Islet precursor cell (in vitro differentiated cells): ENCODE measurements around the gene NEGR1.

Source experiments
- DNase-seq: peaks from one replicate; pipeline ENCODE4 v3.0.0-alpha.2; 2018

NEGR1 gene

DNA sequence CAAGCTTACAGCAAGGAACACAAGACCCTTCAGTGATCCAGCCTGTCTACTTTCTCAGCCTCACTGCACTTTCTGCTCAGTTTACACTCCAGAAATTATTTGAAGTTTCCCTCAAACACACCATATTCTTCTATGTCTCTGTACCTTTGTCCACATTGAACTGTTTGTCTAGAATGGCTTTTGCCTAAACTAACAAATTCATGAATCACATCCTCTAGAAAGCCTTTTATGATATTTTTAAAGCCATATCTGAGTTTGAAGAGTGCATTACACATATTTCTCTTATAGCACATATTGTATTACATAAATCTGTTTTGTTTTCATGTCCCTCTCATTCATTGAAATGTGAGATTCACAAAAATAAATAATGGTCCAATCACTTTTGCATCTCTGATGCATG is 755.5 kb downstream of the NEGR1 start:
- no peak for DNase-seq

DNA sequence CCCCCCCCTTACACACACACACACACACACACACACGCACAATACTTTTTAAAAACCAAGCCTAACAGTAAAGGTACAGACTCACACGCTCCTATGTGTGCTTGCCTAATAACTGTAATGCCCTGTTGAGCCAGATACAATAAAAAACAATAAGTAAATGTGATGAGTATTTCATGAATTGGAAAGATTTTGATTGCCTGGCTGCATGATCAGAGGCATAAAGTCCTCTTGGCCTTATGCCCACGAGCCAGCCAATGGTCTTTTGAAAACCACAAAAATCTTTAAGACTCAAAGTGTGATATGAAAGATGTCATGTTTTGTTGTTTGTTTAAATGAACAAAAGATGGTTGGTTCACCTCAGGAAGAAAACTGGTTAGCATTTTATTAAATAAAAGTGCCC is 759.6 kb downstream of the NEGR1 start:
- DNase-seq = no peak

DNA sequence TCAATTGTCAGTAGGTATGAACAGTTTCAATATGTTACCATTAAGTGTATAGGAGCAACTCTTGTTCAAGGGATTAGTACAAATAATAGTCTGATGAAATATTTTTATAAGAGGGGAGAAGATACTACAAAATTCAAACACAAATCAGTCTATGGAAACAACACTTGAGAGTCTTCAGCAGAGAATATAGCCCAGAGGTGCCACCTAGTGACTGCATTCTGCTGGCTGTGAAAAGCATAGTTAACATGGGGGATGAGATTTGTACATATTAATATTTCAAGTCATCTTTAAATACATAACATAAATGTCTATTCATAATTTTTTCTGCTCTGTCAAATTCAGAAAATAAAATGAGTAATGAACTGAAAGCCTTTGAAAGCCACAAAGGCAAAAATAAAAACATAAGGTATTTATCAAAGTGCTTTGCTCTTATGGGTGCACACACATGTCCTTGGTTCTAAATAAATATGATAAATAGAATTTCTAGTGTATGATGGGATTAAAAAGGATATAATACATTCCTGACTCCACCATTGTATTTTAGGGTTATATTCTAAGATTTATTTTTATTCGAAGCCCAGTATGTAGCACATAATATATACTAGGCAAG is 760.6 kb downstream of the NEGR1 start:
- no peak for DNase-seq

DNA sequence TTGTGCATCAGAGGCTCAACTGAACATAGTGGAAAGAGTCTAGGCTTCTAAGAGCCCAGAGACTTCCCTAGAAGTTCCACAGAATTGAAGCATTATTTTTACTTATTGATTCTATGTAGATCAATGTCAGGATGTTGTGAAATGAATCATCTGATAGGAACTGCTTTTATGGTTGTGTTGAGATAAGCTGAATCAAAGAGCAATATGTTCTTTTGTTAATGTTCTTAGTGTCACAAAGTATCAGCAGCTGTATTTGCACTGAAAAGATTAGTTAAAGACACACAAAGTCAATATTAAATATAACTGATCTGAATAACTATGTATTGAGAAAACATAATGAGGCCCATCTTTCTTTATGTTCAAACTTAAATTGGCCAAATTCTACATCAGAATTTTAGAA is 770.8 kb downstream of the NEGR1 start:
- no peak for DNase-seq

DNA sequence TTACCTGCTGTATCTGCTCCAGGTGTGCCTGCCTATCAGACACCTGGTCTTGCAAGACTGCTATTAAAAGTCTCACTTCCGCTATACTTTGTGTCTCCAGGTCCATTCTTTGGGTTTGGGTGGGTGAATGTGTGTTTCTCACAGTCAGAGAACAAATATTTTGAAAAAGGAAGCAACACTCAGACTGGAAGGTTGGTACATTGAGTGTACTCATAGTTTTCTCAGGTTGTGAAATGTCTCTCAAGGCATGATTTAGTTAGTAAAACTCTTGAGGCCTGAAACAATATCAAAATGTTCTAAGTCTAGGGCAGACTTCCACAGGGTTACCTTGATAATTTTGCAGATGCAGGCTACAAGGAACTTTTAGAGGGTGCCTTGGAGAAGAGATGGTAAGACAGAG is 771.6 kb downstream of the NEGR1 start:
- DNase-seq = no peak

DNA sequence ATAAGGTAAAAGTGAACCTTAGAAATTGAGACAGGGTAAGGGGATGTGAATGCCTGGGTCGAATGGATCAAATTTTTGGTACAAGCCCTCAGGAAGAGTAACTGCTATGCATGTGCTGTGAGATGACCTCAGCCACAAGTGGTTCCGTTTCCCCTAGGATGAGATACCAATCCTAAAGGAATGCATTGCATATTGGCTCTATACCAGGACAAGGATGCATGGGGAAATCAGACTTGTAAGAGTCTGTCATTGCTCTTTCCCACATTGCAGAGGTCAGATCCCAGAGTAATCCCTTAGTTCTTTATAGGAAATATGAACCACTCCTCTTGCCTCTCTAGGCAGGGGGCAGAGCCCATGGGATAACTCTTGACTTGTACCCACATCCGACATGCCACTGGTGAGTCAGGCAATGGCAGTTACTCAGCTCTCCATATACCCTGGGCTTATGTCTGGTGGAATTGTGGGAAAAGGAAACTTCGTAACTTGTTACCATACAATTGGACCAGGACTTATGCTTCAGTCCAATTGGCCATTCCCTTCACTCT is 773.2 kb downstream of the NEGR1 start:
- no peak for DNase-seq

DNA sequence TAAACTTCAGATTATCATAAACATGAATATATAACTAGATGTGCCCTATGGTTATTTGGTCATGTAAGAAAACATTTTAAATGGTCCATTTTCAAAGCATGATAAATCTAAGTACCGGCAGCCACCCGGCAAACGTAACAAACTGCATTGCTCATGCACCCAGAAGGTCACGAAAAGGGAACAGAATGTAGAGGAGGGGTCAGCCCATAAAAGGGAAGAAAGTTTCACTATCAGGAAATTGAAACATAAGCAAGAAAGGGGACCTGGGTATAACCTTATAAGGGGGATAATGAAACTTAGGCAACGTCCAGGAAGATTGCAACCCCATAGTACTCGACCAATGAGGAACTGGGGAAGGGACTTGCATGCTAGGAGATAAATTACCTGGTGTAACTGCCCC is 780.3 kb downstream of the NEGR1 start:
- no peak for DNase-seq

DNA sequence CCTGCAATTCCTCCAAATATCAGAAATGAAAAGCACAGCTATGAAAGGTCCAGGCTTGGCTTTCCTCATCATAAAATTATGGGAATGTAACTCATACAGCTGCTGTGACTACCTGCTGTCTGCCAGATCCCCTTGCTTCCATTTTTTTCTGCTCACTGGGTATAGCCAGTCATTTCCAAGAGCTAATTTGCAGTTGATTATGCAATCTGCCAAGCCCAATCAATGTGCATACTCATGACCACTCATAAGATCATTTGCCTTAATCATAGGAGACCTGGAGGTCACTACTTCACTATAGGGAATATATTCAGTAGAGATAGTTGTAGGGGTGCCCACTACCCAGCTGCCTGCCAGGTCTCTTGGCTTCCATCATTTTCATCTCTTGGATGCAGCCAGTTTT is 783.8 kb downstream of the NEGR1 start:
- no peak for DNase-seq

DNA sequence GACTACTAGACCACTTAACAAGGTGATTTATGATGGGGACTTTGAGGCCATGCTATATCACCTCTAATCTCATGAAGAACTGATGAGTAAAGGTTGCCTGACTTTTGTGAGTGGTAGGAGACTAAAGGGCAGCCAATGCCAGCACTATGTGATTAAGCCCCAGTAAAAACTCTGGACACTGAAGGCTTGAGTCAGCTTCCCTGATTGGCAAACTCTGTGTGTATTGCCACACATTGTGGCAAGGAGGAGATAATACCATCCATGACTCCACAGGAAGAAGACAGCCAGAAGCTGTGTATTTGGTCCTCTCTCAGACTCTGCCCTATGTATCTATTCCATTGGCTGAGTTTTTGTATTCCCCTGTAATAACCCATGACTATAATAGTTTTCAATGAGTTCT is 788.2 kb downstream of the NEGR1 start:
- DNase-seq = peak; percentile 57

DNA sequence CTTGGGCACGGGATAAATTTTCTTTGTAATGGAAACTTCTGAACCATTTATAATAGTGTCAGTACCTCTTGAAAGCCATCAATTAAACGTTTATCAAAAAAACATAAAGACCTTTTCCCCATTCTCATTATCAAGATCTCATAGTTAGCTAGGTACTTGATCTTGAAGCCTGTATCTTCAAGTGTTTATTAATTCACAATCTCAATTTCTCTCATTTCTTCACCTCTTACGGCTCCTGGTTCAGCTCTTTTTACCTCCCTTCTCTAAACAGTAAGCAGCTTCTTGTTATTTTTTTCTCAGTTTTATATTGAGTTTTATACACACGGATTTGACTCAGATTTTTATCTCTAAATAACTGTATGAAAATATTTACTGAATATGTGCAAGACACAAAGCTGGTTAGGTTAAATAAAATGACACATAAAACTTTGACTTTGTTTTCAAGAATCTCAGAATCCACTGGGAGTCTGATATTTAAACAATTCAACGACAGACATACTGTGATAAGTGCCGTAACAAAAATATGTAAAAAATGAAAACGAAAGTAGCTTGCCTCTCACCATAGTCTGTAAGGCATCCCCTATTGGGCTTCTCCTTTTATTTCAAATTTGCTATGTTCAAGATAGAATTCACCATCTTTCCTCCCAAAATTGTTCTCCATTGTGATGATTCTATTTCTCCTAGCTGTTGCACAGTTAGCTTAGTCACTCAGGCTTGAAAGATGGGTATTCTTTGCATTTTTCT is 789.9 kb downstream of the NEGR1 start:
- DNase-seq = no peak

DNA sequence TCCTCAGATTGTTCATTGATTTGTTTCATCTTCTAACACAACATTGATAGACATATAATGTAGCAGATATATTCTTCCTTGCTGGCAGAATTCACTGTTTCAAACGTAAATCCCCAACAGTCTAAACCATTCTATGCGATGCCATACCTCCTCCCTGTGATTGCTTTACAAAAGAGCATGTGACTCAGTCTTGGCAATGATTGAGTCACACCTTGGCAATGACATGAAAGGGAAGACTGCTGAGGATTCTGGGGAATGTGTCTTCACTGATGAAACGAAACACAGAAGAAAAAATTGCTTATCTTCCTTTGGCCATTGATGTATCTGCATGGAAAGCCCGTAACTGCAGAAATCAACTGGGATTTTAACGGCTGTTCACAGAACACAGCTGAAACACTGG is 791.9 kb downstream of the NEGR1 start:
- no peak for DNase-seq

DNA sequence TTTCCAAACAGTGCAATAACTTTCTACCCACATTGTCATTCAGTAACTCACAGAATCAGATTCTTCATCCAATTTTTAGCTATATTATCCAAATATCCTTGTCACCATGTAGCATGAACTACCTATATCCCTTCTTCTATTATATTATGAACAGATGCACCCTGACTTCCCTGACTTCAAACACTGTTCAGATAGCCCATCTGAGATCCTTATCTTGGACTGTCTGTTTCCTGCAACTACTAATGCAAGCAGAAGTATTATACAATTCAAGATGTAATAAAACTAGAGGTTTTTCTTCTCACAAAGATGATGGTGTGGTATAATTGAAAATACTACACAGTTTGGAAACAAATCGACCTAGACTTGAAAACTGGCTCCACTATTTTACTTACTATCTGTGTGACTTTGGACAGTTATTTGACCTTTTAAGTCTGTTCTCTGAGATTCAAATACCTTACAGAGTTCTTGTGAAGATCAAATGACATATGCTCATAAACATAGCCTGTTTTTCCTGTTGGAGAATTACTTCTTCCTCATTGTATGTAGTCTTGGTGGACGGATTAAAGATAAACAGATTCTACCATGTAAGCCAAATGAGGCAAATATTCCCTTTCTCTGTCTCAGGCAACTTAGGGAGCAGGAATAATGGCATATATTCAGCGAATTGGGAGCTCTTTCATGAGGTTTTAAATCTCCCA is 793.6 kb downstream of the NEGR1 start:
- DNase-seq = no peak

DNA sequence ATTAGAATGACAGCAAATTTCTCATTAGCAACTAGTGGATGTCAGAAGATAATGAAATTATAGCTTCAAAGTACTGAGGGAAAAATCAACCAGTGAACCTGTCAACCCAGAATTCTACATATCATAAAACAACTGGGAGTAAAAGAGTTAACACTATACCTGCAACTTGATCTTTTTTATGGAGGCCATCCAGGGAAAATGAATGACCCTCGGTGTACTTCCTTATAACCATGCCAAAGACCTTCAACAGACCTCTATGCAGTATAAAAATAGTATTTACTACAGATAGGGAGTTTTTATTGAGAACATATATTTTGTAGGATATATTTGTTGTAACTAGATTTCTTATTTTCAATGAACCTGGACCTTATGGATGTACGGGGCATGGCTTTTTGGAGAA is 809.0 kb downstream of the NEGR1 start:
- DNase-seq = no peak

DNA sequence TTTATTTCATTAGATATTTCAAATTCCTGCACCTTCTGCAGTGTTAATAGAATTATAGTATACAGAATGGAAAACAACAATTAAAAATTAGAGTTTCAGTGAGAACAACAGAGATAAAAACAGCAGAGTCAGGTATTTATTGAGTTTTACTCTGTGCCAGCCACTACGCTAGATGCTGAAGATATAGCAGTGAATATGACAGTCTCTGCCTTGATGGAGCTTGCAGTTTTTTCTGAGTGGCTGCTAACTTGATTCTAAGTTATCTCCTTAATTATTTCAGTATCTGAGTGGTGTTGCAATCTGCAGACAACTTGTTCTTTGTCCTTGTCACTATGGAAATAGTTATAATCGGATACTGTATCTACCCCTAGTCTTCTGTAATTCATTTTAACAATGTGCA is 817.2 kb downstream of the NEGR1 start:
- no peak for DNase-seq

DNA sequence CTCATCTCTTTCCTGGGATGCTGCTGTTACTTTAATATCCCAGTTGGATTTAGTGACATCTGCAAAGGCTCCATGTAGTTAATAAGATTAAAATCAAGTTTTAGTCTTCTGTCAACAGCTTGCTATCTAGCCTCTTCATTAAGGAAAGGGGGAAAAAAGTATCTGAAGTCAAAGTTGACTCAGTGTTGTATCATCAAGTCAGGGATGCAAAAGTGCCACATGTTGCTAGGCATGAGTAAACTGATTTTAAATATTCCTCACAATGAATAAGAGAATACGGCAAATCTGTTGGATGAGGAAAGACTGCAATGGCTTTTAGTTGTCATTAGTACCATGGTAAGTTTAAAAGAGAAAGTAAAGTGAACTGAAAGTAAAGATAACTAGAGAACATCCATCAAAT is 818.3 kb downstream of the NEGR1 start:
- no peak for DNase-seq

DNA sequence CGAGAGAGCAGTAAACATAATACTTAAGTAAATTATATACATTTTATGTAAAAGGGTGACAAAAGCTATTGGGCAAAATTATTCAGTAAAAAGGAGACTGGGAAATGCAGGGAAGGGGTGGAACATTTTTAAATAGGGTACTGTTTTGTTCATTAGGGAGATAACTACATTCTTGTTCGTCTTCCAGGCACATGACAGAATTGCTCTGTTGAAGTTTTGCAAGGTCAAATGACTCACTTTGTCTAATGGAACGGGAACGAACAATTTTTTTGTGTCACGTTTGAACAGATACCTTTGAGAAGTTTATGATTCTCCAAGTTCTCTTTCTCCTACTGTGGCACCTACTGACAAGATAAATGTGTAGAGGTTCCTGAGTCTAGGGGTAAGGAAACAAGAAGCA is 819.2 kb downstream of the NEGR1 start:
- DNase-seq = no peak

DNA sequence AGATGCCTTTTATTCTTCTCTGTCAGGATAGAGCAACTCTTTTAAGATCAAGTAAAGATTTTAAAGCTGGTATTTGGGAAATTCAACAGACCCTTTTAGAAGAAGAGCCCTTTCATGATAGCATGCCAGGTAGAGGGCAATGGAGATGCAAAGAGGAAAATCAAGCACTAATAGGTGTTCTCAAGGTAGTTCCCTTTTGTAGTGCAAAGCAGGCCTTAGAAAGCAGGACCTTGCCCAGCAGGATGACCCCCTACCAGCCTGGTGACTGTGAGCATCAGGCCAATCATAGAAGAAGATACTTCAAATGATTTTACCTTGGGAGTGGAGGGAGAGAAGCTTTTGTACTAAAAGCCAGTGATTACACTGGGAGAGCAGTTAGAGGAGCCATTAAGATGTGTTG is 820.1 kb downstream of the NEGR1 start:
- no peak for DNase-seq

DNA sequence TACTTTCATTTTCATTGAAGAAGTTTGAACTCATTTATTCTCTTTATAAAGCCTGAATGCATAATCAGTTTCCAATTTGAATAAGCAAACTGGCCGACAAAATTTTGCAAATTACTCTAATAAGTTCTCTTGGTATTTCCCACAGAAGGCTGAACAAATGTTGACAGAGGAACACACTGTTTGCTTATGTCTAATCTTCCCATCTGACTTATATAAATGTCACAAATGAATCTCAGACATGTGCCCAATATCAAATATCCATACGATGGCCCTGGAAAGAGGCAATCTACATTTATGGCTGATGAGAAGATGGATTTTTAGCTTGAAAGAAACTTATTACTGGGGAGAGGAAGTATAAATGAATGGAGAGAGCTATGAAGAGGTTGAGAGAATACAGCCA is 820.9 kb downstream of the NEGR1 start:
- DNase-seq = no peak

DNA sequence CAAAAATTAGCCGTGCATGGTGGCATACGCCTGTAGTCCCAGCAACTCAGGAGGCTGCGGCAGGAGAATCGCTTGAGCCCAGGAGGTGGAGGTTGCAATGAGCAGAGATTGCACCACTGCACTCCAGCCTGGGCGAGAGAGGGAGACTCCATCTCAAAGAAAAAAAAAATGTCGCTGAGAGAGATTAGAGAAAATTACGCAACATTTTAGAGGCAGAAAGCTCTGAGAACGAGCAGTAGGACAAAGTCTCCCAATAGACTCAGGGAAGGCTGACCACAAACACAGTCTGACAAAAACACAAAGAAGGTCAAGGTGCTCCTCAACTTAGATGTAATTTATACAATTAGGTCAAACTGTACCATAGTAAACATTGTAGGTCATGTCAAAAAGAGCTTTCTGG is 833.9 kb downstream of the NEGR1 start:
- DNase-seq = no peak

DNA sequence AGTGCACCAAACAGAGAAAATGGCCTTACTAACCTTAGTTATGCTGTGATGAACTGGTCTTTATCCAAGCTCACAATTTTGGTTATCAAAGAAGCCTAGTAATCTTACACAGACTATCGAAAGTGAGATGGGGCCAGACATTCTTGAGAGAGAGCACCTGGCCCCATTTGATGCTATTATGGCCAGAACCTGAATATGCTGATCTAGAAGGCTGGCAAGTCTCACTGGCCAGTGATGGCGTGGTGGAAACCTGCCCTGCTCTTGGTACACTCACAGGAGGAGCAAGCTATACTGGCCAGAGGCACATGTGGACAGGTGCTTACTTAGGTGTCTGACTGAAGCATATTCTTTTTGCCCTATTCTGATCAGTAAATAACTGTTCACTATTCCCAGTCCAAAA is 843.7 kb downstream of the NEGR1 start:
- no peak for DNase-seq

DNA sequence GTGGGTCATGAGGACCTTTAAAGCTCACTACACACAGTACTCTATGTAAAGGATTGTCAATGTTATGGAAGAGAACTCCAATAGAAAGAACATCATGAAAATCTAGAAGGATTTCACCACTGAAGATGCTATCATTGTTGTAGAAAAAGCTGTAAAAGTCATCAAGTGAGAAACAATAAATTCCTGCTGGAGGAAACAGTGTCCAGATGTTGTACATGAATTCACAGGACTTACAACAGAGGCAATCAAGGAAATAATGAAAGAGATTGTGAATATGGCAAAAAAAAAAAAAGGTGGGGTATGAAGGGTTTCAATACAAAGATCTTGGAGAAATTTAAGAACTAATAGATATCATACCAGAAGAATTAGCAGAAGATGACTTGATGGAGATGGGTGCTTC is 846.4 kb downstream of the NEGR1 start:
- no peak for DNase-seq

DNA sequence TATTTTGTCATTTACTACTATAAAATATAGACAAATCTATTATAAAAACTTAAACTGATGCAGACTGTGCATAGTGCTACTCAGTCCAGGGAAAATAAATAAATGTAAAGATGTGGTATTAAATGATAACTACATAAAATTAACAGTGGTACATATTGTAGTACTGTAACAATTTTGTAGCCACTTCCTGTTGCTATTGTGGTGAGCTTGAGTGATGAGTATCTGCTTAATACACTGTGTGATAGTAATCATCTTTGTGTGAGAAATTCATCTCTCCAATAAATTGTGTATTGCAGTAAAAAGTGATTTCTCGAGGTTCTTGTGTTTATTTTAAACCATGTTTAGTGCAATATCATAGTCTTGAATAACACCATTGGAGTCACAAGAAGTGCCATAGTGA is 848.1 kb downstream of the NEGR1 start:
- DNase-seq = no peak

DNA sequence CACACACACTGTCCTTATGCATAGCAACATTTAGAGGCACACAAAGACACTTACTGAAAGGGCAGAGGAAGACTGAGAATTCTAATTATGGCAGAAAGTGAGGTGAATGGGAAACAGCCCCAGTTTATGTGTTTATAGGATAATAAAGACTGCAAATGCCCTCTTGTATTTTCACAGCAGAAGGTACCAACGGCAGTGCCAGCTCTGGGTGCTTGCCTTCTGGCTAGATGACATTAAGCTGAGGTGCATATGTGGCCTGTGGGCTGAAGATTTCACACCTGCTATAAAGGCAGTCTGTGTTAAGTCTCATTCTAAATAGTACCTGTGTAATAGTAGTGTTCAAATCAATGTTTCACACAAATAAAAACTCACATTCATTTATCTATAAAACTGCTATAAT is 854.3 kb downstream of the NEGR1 start:
- DNase-seq = no peak

DNA sequence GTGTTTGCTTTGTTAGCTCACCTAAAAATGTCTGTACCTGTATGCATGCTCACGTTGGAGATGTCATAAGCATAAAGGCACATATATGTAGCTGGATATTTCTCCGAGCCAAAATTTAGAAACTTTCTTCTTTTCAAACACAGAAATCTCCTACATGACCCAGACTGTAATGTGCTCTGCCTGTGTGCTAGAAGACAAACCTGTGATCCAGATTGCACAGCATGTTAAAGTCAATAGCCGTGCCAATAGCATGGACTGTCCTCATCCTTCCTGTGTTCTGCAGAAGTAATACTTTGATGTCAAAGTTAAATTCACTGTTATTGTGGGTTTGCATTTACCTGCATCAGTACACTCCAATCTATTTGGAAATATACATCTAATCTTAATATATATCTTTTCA is 855.3 kb downstream of the NEGR1 start:
- DNase-seq = no peak
